Fibroblast of skin of right quadriceps (primary cell): Measurements from ENCODE around the gene KIAA1586.
"Not testable (repeated sequence)": the region's sequence is repeated elsewhere in the genome, so short reads cannot be mapped to it uniquely, and the experiment has no call there.

Source experiments
- DNase-seq: peaks from one replicate; pipeline ENCODE4 v3.0.0-alpha.2; 2013

The KIAA1586 gene, protein sequence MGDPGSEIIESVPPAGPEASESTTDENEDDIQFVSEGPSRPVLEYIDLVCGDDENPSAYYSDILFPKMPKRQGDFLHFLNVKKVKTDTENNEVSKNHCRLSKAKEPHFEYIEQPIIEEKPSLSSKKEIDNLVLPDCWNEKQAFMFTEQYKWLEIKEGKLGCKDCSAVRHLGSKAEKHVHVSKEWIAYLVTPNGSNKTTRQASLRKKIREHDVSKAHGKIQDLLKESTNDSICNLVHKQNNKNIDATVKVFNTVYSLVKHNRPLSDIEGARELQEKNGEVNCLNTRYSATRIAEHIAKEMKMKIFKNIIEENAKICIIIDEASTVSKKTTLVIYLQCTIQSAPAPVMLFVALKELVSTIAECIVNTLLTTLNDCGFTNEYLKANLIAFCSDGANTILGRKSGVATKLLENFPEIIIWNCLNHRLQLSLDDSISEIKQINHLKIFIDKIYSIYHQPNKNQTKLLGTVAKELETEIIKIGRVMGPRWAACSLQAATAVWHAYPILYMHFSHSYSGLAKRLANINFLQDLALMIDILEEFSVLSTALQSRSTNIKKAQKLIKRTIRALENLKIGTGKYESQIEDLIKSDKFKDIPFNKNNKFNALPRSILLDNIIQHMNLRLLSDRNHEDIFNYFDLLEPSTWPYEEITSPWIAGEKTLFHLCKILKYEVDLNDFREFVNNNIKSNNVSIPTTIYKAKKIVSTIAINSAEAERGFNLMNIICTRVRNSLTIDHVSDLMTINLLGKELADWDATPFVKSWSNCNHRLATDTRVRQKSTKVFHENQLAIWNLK

DNA sequence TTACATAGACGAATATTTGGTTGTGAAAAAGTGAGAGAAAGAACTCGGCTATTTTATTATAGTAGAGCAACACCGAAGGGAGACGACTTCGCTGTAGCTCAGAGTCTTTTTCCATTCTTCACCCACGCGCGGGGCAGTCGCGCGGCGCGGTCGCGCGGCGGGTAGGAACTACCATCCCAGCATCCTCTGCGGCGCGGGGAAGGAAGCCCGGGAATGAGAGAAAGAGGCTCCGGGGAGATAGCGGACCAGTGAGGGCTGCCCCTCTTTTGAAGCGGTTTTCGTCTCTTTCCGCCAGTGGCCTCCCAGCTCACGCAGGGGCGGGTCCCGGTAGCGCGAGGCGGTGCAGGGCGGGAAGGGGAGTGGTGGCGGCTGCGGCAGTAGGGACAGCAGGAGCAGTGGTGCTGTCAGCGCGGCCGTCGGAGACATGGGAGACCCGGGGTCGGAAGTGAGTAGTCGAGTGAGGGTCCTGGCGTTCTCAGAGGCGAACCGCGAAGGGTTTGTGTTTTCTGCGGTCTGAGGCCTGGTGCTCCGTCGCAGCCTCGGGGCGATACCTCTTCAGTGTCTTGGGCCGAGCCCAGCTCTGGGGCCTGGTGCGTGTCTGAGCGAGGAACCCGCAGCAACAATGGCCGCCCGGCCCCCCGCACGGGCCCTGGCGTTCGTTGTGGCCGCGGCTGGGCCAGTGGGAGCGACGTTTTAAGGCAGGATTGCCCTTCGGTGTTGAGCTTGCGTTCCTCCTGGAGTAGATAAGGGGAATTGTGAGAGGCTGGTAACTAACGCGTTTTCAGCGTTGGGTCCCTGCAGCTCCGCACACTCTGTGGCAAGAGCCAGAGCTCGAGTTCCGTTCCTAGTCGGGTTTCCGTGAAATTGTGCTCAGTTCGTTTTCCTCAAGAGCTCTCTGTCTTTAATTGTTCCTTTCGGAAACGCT lies at the start of gene KIAA1586:
TSS of gene KIAA1586 (plus strand) at position 362 of the 925 bp plus-strand sequence. CDS start at position 425, 63 bp downstream.
- peak; percentile 89 for DNase-seq

DNA sequence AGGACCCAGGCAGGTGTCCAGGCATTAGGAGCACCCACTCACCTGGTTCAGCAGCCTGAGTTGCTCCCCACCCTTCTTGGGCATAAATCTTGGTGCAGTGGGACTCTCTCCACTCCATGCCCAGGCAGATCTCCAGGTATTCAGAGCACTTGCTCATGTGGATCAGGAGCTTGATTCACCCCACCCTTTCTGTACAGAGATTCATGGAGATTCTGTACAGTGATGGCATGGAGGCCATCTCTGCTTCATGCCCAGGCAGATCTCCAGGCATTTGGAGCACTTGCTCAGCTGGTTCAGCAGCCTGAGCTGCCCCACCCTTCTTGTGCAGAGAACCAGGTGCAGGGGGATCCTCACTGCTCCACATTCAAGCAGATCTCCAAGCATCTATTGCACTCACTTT lies 47.4 kb upstream of the KIAA1586 start:
- DNase-seq = no peak

DNA sequence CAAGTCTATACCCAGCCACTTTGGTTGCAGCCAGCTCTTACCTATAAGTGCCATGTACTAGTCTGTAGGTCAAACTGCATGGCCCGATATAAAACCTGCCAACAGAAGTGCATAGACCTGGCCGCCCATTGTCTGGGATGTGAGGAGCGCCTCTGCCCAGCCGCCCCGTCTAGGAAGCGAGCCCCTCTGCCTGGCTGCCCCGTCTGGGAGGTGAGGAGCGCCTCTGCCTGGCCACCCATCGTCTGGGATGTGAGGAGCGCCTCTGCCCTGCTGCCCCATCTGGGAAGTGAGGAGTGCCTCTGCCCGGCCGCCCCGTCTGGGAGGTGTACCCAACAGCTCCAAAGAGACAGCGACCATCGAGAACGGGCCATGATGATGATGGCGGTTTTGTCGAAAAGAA lies 46.7 kb upstream of the KIAA1586 start:
- not testable (repeated sequence) for DNase-seq

DNA sequence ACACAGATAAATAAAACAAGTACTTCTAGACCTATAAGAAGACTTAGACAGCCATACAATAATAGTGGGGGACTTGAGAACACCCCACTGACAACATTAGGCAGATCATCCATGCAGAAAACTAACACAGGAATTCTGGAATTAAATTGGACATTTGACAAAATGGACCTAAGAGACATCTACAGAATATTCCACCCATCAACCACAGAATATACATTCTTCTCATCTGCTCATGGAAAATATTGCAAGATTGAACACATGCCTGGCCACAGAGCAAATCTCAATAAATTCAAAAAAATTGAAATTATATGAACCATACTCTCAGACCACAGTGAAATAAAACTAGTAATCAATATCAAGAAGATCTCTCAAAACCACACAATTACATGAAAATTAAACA lies 44.3 kb upstream of the KIAA1586 start:
- DNase-seq = no peak

DNA sequence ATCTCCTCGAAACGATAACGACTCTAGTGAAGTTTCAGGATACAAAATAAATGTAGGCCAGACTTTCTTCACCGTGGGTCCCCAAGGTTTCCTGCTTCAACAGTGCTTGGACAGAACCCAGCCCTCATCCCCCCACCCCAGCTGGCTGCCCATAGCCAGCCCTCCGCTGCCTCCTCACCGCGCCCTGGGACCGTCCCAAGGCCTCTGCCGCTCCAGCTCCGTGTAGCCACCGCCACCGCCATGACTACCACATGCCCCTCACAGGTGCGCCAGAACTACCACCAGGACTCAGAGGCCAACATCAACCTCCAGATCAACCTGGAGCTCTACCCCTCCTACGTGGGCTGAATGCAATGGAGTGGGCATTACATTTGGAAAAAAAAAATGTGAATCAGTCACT lies 42.2 kb upstream of the KIAA1586 start:
- no peak for DNase-seq

DNA sequence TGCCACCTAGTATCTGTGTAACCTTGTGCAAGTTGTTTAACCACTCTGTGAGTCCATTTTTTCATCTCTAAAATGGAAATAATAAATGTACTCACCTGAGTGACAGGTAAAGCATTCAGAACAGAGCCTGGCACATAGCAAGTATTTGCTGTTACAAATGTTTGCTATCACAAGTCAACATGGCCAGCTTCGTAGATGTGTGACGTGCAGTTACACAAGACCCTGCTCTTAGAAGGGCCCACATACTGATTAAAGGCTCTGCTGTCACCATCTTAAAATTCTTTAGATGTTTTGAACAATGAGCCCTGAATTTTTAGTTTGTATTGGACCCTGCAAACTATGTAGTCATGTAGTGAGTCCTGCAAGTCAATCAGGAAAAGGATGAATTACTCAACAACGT lies 40.4 kb upstream of the KIAA1586 start:
- no peak for DNase-seq

DNA sequence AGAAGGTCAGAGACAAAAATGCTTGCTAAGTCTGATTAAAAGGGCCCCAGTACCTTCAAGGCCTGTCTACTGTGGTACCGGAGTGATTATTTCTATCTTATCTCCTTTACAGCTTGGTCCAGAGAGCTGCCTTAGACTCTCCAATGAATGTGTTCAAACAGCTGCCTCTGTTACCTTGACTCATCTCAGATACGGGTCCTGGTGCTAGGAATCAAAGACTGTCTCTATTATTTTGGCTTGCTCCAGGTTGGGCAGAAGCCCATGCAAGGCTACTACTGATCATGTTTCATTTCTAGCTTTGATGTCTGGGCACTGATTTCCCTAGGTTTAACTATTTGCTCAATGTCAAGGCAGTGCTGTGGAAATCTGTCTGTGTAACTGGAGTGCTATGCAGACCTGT lies 38.4 kb upstream of the KIAA1586 start:
- not testable (repeated sequence) for DNase-seq

DNA sequence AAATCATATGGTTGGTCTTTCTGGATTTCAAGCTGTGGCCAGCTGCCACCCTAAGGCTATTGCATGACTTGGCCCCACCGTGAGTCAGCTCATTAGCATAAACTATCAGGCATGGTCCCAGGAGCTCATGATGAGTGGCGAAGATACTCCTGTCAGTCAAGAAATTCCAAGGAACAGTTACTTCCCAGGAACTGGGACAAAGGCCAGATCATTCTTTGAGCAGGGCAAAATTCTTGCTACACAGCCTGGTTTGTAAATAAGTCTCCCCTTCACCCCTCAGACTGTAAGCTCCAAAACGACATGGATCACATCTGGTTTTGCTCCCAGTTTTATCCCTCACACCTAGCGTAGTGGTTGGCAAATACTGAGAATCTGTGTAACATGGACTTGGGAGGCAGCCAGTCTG lies 33.0 kb upstream of the KIAA1586 start:
- peak; percentile 73 for DNase-seq

DNA sequence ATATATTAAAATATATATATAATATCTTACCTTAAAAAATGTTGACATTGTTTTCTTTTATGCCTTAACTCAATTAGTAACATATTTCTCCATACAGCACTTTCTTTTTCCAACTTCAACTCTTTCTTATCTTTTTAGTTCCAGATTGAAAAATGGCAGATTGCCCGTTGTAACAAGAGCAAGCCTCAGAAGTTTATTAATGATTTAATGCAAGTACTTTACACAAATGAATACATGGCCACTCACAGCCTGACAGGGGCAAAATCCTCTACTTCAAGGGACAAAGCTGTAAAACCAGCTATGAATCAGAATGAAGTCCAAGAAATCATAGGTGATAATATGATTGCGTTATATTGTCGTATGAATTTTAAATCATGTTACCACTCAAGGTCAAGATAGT lies 29.4 kb upstream of the KIAA1586 start:
- DNase-seq = no peak

DNA sequence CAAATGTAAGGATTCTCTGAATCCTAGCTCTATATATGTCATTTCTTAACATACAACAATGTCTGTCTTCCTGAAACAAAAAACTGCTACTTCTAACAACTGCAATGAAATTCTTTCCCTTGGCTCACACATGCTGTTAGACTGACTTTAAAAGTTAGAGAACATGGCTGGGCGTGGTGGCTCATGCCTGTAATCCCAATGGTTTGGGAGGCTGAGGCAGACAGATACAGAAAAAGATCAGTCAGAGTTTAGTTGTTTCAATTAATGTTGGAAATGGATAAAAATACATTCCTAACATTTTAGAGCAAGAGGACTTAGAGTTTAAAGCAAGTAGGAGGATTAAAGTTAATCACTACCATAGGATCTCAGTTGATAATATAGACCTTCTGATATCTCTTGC lies 28.7 kb upstream of the KIAA1586 start:
- no peak for DNase-seq

DNA sequence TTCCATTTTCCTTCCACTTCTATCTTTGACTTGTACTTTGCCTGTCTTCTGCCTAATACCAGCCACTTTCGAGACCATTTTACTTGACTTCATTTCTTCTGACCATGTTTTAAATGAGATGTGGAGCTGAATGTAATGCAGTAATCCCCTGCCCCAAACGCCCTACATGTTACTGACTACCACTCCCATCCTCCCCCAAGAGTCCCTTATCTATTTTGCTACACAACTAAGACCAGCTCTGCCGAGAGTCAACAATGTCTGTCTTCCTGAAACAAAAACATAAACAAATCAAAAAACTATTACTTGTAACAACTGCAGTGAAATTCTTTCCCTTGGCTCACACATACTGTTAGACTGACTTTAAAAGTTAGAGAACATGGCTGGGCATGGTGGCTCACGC lies 27.1 kb upstream of the KIAA1586 start:
- no peak for DNase-seq

DNA sequence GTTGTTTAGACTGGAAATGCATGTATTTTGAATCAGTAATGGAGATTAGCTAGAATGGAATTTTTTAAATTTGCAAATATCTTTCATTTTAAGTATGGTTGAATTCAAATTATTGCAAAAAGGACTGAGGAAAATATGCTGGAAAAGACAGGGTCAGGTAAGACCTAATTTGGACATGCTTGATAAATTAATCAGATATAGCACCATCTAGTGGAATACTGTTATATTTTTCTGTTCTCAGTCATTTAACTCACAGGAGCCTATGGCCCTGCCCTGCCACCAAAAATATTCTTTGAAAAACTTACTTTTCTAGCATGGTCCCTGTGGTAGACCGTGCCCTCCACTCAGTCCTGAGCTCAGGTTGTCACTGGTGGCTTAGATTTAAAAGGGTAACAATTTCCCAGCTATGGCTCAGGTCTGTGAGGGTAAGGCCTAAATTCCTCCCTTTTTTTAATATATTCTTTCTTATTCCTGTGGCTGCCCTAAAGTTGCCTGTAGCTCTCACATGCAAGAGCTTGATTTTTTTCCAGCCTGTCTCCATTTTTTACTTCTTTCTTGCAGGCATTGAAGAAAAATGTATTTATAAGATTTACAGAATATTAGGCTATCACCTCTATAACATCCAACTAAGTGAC lies 25.3 kb upstream of the KIAA1586 start:
- peak; percentile 52 for DNase-seq

DNA sequence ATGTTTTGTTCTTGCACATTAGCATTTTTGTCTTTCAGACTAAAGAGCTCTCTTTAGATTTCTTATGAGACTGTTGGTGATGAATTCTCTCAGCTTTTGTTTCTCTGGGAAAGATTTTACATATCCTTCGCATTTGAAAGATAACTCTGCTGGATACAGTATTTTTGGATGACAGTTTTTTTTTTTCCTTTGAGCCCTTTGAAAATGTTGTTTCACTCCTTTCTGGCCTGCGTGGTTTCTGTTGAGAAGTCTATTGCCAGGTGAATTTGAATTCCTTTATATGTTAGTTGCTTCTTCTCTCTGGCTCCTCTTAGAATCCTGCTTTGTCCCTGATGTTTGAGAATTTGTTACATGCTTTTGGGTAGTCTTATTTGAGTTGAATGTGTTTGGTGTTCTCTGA lies 22.2 kb upstream of the KIAA1586 start:
- DNase-seq = no peak

DNA sequence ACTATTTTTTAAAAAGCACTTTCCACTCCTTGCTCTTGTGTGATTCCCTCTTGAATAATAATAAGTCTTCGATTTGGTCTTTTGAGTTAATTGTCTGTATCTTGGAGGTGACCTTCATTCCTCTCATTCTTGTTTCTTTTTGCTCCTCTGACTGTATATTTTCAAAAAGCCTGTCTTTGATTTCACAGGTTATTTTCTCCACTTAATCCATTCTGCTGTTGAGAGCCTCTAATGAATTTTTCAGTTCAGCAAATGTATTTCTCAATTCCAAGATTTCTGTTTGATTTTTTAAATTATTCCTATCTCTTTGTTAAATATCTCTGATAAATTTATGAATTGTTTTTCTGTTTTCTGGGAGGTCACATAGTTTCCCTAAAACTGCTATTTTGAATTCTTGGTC lies 21.7 kb upstream of the KIAA1586 start:
- no peak for DNase-seq

DNA sequence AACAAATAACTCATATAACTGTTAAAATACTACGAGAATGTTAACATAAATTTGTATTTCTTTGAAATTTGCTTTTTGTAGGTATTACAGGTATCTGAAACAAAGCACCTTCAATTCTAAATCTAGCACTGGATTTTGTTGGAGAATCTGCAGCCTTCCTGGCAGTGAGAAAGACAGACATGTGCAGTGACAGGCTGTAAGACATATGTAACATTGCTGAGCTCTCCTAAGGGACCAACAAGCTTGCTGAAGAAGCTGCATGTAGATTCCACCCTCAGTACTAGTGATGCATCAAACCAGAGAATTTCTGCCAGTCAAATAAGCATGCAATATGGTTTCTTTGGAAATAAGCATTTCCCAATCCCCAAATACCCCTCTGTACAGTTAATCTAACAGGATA lies 20.5 kb upstream of the KIAA1586 start:
- DNase-seq = no peak

DNA sequence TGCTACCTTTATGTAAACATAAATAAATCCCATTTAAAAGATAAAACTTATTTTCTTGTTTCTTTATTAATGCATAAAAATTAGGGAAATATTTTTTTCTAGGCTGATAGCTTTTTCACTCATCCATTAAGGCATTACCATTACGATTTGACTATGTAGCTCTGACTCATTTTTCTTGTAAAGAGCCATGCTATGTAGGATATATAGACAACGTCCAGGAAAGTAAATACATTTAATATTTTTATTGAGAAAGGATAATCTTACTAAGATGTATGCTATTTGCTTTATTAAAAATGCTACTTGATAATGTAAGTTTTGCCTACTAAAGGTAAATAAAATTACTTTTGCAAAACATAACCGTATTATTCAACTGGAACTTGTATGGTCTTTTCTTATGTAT lies 19.2 kb upstream of the KIAA1586 start:
- DNase-seq = no peak

DNA sequence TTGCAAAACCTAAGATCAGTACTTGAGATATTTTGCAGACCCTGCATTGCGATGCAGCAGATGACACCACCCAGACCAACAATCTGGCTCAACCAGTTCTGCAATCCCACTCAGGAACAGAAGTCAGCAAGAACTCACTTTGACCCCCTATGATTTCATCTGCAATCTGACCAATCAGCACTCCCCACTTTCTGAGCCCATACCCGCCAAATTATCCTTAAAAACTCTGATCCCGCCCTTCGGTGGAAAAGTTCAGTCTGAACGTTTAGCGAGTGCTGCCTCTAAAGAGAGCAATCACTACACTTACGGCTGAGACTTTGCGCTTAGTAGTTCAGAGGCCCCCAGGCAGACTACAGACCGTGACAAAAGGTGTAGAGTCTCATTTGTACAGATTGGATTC lies 17.3 kb upstream of the KIAA1586 start:
- DNase-seq = no peak

DNA sequence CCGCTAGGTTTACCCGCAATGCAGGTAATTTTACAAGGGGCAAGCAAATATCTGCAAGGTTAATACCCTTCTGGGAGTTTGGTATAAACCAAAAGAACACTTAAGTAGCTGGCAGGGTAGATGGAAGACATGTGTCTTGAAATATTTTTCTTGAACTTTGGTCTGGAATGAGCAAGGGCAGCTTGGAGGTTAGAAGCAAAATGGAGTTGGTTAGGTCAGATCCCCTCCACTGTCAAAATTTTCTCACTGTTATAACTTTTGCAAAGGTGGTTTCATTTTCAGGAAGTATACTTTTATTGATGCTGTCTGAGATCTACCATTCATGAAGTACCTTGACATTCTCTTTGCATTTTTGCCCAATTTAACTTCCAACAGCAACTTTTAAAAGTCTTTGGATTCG lies 13.3 kb upstream of the KIAA1586 start:
- DNase-seq = no peak

DNA sequence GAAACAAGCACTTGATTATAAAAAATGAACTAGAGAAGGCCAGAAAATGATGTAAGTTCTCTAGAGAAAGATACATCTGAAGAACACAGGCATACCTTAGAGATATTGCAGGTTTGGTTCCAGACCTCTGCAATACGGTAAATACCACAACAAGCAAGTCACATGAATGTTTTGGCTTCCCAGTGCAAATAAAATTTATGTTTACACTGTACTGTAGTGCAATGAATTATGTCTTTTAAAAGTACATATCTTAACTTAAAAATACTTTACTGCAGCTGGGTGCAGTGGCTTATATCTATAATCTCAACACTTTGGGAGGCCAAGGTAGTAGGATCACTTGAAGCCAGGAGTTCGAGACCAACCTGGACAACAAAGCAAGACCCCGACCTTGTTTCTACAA lies 10.9 kb upstream of the KIAA1586 start:
- DNase-seq = no peak

DNA sequence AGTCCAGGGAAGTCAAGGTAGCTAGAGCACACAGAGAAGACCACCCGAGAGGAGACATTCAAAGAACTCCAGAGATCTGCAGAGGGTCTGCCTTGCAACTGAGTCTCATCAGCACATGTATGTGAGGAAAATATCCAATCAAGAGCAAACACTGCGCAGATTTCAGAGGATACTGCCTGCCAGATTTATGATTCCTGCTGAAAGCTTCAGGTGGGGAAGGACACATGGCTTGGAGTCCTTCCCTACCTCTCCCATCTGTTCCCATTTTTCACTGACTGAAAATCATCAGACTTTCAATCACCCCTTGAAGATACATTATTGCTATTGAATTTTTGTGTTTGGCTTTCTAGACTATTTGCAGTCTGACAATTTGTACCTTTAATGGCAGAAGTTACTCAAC lies 7.6 kb upstream of the KIAA1586 start:
- DNase-seq = no peak

DNA sequence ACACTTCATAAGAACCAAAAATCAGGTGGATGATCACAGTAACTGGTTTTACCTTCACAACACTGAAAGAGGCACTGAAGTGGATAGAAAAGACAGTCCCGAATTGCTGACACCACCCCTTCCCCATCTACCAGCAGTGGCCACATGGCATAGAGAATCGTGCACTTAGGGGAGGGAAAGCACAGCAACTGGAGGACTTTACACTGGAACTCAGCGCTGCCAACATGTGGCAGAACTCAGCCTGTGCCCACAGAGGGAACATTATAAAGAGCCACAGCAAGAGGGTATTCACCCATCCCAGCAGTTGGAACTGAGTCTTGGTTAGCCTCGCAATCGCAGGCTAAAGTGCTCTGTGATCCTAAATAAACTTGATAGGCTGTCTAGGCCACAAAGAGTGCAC lies 6.5 kb upstream of the KIAA1586 start:
- no peak for DNase-seq

DNA sequence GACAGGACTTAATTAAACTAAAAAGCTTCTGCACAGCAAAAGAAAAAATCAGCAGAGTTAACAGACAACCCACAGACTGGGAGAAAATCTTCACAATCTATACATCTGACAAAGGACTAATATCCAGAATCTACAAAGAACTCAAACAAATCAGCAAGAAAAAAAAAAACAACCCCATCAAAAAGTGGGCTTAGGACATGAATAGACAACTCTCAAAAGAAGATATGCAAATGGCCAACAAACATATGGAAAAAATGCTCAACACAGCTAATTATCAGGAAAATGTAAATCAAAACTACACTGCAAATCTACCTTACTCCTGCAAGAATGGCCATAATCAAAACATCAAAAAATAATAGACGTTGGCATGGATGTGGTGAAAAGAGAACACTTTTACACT lies 2.4 kb upstream of the KIAA1586 start:
- DNase-seq = not testable (repeated sequence)

DNA sequence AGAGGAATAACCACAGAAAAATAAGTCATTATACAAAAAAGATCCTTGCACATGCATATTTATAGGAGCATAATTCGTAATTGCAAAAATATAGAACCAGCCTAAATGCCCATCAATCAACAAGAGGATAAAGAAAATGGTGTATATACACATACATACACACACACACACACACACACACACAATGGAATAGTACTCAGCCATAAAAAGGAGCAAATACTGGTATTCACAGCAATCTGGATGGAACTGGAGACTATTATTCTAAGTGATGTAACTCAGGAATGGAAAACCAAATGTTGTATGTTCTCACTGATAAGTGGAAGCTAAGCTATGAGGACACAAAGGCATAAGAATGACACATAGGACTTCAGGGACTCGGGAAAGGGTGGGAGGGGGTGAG lies 1.9 kb upstream of the KIAA1586 start:
- DNase-seq = no peak
